SU-DHL-6 (cell line): ENCODE measurements around the gene ALG3.

Experiments used
- CTCF ChIP-seq: fragments of 200-600 bp; sonication (generic); IDR thresholded peaks from one replicate; pipeline ENCODE4 v1.5.1; 2017; ENCODE audit warnings: antibody characterized with exemption, mild to moderate bottlenecking, low read length, moderate library complexity; ENCODE audit not compliant: insufficient read depth, poor library complexity, severe bottlenecking
- EZH2phosphoT487 ChIP-seq: fragments of 200-600 bp; sonication (generic), shearing (Covaris generic); conservative IDR thresholded peaks from 2 replicates; pipeline ENCODE4 v1.6.1; 2018; ENCODE audit warnings: mild to moderate bottlenecking, antibody characterized with exemption, low read length, moderate library complexity, mixed read lengths

GRCh38 chr3:184209146-184209923 is 39.4 kb downstream of the ALG3 start:
- no peak for TF ChIP-seq CTCF
- no peak for TF ChIP-seq EZH2phosphoT487
